Measurements from ENCODE around the gene GDAP2.
"Not testable (repeated sequence)": the region's sequence is repeated elsewhere in the genome, so short reads cannot be mapped to it uniquely, and the experiment has no call there.

The GDAP2 gene, protein sequence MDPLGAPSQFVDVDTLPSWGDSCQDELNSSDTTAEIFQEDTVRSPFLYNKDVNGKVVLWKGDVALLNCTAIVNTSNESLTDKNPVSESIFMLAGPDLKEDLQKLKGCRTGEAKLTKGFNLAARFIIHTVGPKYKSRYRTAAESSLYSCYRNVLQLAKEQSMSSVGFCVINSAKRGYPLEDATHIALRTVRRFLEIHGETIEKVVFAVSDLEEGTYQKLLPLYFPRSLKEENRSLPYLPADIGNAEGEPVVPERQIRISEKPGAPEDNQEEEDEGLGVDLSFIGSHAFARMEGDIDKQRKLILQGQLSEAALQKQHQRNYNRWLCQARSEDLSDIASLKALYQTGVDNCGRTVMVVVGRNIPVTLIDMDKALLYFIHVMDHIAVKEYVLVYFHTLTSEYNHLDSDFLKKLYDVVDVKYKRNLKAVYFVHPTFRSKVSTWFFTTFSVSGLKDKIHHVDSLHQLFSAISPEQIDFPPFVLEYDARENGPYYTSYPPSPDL

DNA sequence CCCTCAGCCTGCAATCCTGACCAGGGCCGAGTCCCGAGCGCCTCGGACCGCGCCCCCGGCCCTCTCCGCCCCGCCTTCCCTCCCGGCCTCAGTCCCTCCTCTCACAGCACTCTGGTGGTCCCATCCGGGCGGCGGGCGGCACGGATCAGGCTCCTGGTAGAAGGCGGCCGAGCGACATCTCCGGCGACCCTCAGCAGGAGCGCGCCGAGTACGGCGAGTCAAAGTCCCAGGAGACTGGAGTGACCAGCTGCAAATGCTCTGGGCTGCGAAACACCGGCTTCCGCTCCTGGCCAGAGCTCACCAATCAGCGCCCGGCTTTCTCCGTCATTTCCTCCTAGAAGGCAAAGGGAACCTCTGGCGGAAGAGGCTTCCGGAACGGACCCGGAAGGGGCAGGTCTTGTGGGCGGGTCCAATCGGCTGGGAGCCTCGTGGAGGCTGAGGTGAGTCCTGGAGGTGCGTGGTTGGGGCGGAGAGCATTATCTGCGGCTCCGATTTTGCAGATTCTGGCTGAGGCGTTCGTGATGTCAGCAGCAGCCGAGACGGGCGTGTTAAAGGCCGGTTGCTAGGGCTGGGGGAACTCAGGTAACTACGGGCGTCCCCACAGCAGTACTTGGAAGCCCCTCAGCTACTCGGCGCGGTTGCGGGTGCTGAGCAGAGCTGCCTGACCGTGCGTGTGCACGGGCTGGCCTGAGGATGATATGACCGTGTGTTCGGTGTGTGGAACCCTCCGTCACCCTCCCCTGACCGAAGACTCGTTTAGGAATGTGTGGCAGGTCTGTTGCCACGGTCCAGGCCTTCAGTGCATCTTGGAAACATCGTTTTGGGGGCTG, at the start of gene GDAP2, which contains the start of gene WDR3:
GDAP2 (minus strand) TSS at position 279 of the 830 bp plus-strand sequence. CDS start 9,264 bp downstream, outside the sequence.
WDR3 (plus strand) TSS at position 397 of the 830 bp plus-strand sequence. CDS start 3,581 bp downstream, outside the sequence.
- peak; percentile 98 to 99 for DNase-seq

DNA sequence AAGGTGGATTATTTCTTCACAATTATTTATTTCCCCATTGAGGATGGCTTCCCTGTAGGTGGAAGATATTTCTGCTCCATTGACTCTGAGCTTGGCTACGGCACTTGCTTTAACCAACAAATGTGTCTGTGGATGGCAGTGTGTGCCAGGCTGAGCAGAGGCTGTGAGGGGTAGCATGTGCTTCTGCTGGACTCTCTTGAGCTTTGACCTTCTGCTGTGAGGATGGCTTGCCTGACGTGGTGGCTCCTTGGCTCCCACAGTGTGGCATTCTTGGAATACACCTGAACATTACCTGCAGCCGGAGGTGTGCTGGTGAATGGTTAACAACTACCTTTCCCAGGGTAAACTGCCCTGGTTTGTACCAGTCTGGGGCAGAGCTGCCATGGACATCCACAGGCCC, 47.0 kb upstream of the GDAP2 start:
- no peak for DNase-seq

DNA sequence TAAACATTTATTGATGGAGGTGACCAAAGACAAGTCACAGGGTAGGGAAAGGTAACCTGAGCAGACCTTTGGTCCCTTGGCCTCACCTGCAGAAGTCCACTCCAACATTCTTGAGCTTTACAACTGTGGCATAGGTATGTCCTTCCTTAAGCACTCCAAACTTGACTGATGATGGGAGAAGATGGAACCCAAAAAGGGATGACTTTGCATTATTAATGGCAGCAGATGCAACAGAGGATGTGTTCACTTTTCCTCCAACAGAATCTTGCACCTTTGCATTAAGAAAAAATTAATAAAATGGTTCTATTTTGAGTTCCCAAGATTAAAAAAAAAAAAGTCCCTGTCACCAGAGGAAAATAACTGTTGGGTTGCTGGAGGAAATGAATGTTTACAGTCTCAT, 42.4 kb upstream of the GDAP2 start:
- no peak for DNase-seq

DNA sequence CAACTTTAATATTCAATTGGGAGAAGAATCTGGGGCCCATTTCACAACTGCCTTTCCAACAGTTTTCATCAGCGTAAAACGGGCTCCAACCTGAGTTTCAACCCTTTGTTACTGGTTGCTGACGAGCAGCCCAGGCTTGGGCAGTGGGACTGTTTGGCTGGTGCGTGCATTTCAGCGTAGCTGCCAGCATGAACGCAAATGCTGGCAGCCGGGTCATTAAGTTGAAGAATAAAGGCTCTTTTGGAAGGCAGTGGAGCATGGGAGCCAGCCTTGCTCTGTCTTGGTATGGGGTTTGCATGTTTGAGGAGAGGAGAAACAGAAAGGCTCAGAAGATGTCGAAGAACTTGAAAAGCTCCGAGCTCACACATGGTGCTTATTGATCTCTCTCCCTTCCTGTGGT, 40.8 kb upstream of the GDAP2 start:
- DNase-seq: no peak

DNA sequence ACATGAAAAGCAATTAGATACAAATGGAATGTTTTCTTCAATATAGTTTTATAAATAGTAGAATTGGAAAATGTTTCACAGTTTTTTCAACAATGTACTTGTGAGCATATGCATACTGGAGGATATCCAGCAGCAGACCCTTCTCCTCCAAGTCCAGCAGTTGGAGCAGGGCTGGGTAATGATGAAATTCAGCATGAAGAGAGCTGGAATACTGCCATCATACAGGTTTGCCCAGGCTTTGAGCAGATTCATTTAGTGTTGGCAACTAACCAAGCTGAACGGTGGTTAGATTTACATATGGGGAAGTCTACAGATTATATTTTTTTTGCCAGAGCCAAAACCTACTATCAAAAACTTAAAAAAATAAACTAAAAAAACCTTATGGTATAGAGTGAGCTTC, 38.5 kb upstream of the GDAP2 start:
- DNase-seq: peak; percentile 46 to 48

DNA sequence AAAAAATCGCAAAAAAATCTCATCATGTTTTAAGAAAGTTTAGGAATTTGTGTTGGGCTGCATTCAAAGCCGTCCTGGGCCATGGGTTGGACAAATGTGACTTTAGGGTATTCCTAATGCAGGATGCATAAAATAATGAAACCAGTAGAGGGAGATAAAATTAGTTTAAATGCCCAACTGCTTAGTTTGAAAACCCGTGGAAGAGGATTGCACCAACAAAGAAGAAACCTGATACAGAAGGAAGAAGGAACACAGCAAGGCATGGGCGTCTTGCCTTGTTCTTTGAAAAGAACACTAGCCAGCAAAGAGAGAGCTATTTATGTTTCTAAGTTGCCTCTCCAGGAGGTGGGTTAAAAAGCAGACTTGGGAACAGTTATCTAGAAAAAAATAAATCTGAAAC, 38.1 kb upstream of the GDAP2 start:
- peak; percentile 3 to 29 for DNase-seq

DNA sequence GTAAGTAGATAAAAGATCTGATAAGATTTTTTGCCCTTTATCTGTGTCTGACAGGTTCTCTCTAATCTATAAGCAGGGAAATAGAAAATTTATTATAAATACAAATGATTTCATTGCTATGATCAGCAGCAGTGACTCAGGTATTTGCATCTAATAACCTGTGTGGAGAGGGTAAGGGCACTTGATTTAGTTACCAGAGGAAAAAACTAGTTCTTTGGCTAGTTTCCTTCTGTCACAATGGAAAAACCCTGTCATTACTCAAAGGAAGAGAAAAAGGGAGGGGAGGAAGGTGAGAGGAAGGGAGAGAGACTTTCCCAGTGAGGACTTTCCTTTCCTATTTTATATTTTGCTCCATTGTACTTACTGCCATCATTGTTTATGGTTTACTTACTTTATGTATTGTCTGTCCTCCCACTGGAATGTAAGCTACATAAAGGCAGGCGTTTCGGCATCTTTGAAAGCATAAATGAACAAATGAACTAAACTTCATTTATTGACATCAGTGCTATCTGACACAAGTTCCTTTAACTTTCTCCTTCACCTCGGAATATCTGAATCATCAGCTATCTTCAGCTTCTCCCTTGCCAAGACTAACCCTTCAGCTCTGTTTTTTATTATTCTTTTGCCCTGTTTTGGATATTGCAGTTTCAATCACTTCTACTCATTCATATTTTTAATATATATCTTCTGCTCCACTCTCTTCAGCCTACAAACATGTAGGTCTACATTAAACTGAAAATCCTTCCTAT, 35.0 kb upstream of the GDAP2 start:
- DNase-seq: no peak

DNA sequence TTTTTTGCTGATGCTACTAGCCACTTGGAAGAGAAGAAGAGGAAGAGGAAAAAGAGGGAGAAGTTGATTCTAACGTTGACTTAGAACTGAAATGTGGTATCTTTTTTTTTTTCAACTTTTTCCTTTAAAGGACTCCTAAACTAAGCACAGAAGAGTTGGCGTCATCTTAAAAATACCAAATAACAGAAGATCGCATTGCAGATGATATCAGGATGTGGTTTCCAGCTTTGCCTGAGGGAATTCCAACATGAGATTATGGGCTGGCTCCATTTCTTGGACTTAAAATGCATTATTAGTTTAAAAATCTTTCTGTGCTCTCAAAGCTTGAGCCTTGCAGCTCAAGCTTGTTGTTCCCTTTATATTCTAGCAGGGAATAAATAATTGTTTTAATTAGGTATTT, 29.9 kb upstream of the GDAP2 start:
- DNase-seq: no peak

DNA sequence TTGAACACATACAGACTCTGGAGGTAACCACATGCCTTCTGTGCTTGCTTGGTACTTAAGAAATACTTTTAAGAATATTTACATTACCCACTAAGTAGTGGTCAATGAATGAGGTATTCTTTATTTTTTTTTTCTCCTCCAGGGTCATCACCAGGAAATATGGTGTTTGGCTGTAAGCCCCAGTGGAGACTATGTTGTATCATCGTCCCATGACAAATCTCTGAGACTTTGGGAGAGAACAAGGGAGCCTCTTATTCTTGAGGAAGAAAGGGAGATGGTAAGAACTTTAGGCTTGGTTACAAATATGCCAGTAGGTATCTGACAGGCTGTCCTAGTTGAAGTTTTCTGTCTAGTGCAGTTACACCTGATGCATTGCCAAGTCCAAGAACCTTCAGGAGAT, 23.0 kb upstream of the GDAP2 start:
- no peak for DNase-seq

DNA sequence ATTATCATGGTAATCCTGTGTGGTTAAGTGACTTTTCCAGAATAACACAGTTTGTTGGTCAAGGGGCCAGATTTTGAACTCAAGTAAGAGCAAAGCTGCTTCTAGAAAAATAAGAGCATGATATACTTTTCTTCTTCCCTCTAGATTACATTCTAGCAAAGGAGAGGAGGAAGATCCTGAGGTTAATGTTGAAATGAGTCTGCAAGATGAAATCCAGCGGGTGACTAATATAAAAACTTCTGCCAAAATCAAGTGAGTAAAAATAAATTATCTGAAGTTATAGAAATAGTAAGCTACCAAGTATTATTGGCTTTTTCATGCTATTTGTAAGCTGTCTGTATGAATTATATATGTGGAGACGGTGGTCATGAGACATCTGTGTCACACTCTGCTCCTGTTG, 12.9 kb upstream of the GDAP2 start:
- no peak for DNase-seq

DNA sequence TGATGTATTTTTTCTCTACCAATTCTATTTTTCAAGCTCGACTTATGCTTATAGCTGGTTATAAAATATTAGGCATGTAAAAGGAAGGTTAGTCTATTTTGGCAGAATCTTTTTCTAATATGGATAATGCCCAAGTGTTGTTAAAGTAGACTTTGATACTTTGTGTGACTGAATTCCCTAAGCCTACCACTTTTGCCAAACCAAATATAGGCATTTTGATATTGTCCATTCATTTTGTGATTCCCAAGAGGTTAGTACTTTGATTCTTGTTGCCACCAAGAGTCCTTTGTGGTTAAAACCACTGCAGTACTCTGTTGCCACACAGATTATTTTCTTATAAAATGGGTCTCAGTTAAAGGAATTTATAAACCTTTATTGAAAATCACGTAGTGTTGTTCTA, 4.3 kb upstream of the GDAP2 start:
- no peak for DNase-seq

DNA sequence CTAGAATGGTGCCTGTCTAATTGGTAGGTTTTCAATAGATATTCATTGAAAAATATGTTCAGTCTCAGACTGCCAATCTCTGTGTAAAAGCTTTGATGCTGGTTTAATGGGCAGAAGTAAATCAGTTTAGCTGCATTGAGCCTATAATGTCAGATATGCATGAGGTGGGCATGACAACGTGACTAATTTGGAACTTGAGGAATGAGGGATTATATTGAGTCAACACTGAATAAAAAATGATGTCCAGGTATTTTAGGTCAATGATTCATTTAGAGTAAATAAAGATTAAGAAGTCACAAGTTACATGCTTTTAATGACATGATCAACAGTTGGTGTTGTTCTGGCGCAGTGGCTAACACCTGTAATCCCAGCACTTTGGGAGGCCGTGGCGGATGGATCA, 3.2 kb upstream of the GDAP2 start:
- no peak for DNase-seq

DNA sequence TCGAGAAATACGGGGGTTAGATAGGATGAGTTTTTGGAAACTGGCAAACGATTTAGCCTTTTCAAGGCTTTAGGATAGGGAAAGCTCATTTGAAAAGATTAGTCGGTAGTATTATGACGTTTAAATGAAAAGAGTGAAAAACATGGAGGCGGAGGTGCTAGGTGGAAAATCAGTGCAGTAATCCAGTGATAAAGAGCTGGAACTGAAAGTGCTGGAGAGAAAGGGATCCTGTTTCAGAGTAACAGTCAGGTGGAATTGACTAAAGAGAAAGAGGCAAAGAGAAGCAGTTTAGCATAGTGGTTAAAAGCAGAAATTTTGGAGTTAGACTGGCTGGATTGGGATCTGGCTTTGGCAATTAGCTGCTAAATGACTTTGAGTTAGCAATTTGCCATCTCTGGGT, 1.1 kb upstream of the GDAP2 start:
- DNase-seq: no peak

DNA sequence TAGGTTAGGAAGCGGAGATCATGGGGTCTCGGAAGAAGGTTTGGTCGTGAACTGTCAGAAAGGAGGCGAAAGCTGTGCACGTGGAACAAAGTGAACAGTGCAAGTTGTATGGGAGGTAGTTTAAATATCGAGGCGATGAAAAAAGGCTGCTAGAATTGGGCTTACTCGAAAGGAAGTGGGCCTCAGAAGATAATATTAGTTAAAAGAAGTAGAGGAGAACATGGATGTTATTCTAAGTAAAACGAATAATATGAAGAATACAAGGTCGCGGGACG, 689 bp upstream of the GDAP2 start:
- DNase-seq: no peak

DNA sequence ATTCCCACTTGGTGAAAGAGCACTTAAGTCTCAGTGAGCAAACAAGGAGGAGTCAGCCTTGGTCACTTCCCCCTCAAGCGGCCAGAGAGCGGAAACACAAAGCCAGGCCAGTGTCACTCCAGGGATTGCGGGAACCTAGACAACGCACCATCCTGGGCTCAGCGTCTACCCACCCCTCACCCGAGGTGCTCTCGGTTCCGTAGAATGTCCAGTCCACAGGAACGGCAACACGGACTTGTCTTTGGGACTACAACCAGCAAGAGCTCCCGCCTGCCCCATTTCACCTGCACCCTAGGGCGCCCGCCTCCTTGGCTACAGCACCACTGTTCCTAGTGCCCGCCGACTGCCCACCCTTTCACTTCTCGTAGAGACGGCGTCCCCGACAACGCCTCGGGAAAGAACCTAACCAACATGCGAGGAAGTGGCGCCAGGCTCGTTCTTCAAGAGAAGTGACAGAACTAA, 509 bp downstream of the GDAP2 start:
- DNase-seq: peak; percentile 44 to 57

DNA sequence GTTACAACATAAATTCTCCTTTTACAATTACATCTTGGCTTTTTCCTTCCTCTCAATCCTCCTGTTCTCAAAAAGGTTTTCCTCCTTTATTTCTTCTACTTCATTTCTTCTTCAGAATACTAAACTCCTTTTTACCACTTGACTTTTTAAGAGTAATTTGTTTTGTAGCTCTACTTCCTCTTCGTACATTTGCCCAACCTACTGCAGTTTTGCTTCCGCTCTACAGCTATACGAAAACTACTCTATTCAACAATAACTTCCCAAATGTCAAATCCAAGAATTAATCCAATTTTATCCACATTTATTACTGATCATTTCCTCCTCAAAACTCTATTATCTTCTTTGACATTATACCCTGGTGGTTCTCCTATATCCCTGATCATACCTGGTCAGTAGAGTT, 3.4 kb downstream of the GDAP2 start:
- DNase-seq: no peak

DNA sequence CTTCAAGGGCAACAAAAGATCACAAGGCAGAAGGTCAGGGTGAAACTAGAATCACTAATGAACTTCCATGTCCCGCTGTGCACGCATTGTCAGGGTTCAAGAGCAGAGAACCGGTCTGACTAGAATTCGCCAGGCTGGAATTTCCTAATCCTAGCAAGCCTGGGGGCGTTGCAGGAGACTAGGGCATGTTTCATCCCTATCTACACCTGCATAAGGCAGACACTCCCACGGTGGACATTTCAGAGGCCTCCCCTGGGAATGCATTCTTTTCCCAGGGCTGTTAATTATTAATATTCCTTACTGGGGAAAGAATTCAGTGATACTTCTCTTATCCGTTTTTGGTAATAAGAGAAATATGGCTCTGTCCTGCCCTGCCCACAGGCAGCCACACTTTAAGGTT, 6.7 kb downstream of the GDAP2 start:
- not testable (repeated sequence) for DNase-seq

DNA sequence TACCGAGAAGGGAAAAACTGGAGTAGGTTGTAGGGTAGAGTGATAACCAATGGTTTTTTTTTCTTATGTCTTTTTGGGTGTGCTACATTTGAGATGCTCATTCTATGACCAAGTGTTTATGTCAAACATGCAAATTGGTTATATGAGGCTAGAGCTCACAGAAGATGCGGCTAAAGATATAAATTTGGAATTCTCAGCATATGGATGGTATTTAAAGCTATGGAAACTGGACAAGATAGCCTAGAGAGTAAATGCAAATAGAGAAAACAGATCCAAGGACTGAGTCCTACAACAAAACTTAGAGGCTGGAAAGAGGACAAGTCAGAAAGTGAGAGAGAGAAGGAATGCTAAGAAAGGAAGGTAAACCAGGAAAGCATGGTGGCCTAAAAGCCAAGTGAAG, 7.4 kb downstream of the GDAP2 start:
- DNase-seq: no peak

DNA sequence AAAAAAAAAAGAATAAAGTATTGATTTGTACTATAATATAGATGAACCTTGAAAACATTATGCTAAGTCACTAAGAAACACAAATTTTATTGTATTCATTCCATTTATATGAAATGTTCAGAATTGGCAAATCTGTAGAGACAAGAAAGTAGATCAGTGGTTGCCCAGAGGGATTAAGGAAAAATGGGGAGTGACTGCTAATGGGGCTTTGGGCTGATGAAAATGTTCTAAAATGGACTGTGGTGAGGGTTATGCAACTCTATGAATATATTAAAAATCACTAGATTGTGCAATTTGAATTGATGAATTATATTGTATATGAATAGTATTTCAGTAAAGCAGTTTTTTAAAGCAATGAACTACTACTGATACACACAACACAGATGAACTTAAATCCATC, 10.0 kb downstream of the GDAP2 start:
- DNase-seq: no peak

DNA sequence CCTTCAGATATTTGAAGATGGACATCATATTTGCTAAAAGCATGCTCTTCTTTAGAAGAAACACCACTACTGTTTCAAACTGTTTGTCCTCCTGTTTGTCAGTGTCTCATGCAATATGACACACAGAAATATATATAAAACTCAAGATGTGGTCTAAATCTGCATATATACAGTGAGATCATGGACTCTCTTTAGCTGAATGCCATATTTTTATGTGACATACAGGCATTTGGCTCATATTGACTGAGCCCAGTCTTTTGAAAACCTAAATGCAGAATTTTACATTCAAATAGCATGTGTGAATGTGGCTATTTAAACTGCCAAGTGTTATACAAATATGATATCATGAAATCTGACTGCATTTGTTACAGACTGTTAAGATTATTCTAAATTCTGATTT, 18.4 kb downstream of the GDAP2 start:
- DNase-seq: no peak

DNA sequence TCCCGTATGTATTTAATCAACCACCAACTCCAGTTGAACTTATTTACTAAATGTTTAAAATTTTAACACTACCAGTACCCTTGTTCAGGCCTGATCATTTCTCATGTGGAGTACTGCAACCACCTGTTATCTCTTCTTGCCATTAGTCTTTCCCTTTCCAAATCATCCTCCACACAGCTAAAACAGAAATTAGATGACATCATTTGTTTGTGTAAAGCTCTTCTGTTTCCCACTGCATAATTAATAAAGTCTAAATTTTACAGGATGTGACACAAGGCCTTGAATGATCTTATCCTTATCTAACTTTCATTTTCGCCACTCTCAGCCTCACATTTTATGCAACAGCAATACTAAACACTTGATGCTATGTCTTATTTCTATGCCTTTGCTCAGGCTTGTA, 24.4 kb downstream of the GDAP2 start:
- no peak for DNase-seq

DNA sequence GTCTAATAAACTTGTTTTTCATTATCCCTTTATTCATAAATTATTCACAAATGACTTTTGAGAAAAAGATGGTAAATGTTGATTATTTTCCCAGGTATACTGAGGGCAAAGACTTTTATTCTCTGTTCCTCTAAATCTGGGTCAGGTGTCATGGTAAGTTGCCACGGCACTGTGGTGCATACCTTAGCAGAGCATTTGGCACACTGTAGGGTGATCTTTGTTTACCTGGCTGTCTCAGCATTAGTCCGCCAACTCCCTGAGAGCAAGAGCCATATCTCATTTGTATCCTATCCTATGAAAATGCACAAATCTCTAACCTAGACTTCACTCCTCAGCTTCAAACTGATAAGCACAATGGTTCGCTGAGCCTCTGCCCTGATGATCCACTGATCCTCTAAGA, 24.9 kb downstream of the GDAP2 start:
- DNase-seq: no peak

DNA sequence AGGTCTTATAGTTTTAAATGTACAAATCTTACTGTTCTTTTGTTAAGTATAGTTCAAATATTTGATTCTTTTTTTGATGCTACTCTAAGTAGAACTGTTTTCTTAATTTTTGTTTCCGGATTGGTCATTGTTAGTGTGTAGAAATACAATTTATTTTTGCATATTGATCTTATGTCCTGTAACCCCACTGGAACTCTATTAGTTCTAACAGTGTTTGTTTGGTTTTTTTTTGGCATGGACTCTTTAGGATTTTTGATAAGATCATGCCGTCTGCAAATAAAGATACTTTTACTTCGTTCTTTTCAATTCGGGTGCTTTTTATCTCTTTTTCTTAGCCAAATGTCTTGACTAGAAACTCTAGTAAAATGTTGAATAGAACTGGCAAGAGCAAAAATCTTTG, 26.5 kb downstream of the GDAP2 start:
- DNase-seq: no peak

Measured in SHP77 (cell line).